Heart left ventricle (tissue), 13 donors: ENCODE data around the gene TOB1.

ENCODE experiments used
- POLR2A ChIP-seq, 2 donors: fragments of 450-650 bp; IDR thresholded peaks; one replicate each; pipeline ENCODE4 v1.6.1; 2017; ENCODE audit warnings: antibody characterized with exemption in 2 of 2, mild to moderate bottlenecking in 2 of 2, moderate library complexity in 2 of 2
- TF ChIP-seq, protein P1 (sequence below), 12 donors: fragments of 200-600 bp; sonication (generic) in 4 of 12; IDR thresholded peaks; one replicate each; pipeline versions ENCODE4 v1.5.0 to v1.8.0; 2018 to 2022; ENCODE audit warnings: antibody characterized with exemption in 12 of 12, mild to moderate bottlenecking in 5 of 12
- donor health status: ischemic (EF 13 %, LVEDD 7.1; RV severe dilation, severe dysfunction).
- donor health status: DM: no; HTN: yes; CAD: no.
- donor health status: DM: no; HTN: no; CAD: no.
- donor health status: ischemic (EF 25% LVEDD 6.9; RV normal size, moderate dysfunction).
- donor health status: ischemic (EF 25% LVEDD 5.7; RV mildly dilated, moderate dysfunction).
- donor health status: ischemic (EF 35%, LVEDD 5.7; RV mildly dilated, moderate dysfunction).
- donor health status: nonischemic (EF 11% LVEDD 7.7; RV severe dilation, severe dysfunction).
- donor health status: DM: yes; HTN: yes; CAD: no.
- donor health status: PGD.
- donor health status: ischemic (EF 29% LVEDD 5.4; RV normal size, mild dysfunction).
- donor health status: nonischemic (EF 23%, LVEDD 6.1; RV moderate dilation, normal function).

GRCh38 chr17:50845240-50846147, 20.7 kb downstream of the TOB1 start:
- TF ChIP-seq, protein P1, sequence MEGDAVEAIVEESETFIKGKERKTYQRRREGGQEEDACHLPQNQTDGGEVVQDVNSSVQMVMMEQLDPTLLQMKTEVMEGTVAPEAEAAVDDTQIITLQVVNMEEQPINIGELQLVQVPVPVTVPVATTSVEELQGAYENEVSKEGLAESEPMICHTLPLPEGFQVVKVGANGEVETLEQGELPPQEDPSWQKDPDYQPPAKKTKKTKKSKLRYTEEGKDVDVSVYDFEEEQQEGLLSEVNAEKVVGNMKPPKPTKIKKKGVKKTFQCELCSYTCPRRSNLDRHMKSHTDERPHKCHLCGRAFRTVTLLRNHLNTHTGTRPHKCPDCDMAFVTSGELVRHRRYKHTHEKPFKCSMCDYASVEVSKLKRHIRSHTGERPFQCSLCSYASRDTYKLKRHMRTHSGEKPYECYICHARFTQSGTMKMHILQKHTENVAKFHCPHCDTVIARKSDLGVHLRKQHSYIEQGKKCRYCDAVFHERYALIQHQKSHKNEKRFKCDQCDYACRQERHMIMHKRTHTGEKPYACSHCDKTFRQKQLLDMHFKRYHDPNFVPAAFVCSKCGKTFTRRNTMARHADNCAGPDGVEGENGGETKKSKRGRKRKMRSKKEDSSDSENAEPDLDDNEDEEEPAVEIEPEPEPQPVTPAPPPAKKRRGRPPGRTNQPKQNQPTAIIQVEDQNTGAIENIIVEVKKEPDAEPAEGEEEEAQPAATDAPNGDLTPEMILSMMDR (IDR thresholded peaks at IDR 0.05) = no peak
- TF ChIP-seq POLR2A (IDR thresholded peaks at IDR 0.05) = no peak
